Endothelial cell of umbilical vein (primary cell): ENCODE results near the gene SLC1A7. TPM values are rescaled to one million over a fixed set of nuclear protein-coding genes. Genes with fewer than 3 reads are reported as not detected.

ENCODE experiments used
- BruUV-seq: library from RNA; stranded (reverse); fragments of 400-500 nt; replicated peaks from 2 replicates; lab custom pipeline; 2021; lab: Mats Ljungman, UMichigan
- CTCF ChIA-PET: fragments of 300-600, 350-600 bp; sonication (Branson Sonifier 250); formaldehyde crosslinking; loops from one replicate; lab custom pipeline; 2021; ENCODE audit warnings: antibody characterized with exemption, inconsistent platforms; lab: Charles Lee
- POLR2A ChIA-PET: fragments of 300-600, 350-600 bp; sonication (Branson Sonifier 250); formaldehyde crosslinking; loops from one replicate; lab custom pipeline; 2021; ENCODE audit warnings: antibody characterized with exemption, inconsistent platforms; lab: Charles Lee
- DNase-seq: peaks from one replicate; pipeline ENCODE4 v3.0.0-alpha.2; 2011; ENCODE audit warnings: low read depth, low spot score
- FAIRE-seq: peaks from 2 replicates; lab custom pipeline; 2011; peaks lifted over from hg19 to GRCh38; lab: Jason Lieb, UNC
- H2AFZ ChIP-seq: 2 replicates; pipeline ENCODE4 v1.6.0; 2012; ENCODE audit warnings: low read depth, low read length, control low read depth, inconsistent platforms
- H3K27ac ChIP-seq: 2 replicates; pipeline ENCODE4 v1.5.1; 2011; ENCODE audit warnings: low read depth, mild to moderate bottlenecking, control low read depth, low read length, moderate library complexity; ENCODE audit not compliant: insufficient read depth
- H3K27me3 ChIP-seq, 2 experiments: 2 replicates each; pipeline versions ENCODE4 v1.6.0 to v1.6.1; 2011; ENCODE audit warnings: low read length in 2 of 2, mixed read lengths in 1 of 2; ENCODE audit not compliant: control insufficient read depth in 2 of 2, insufficient read depth in 2 of 2
- H3K36me3 ChIP-seq, 2 experiments: 2 replicates in 1 of 2; 3 replicates in 1 of 2; pipeline ENCODE4 v1.5.1; 2011; ENCODE audit warnings: low read length in 2 of 2, mild to moderate bottlenecking in 1 of 2, moderate library complexity in 1 of 2; ENCODE audit not compliant: control insufficient read depth in 2 of 2, insufficient read depth in 2 of 2; ENCODE audit errors: extremely low read depth in 1 of 2
- H3K4me1 ChIP-seq: 3 replicates; pipeline ENCODE4 v1.5.1; 2011; ENCODE audit warnings: mild to moderate bottlenecking, low read length; ENCODE audit not compliant: control insufficient read depth, insufficient read depth; ENCODE audit errors: extremely low read depth
- H3K4me2 ChIP-seq: 2 replicates; pipeline ENCODE4 v1.6.1; 2011; ENCODE audit warnings: low read length, control low read depth, mixed read lengths; ENCODE audit not compliant: insufficient read depth
- H3K4me3 ChIP-seq, 3 experiments: fragments of 200-600 bp in 1 of 3; sonication (generic), shearing (Covaris generic) in 1 of 3; replicated peaks in 1 of 3; 2 replicates each; pipeline ENCODE4 v1.5.1; 2011 to 2016; ENCODE audit warnings: control low read depth in 3 of 3, low read length in 3 of 3, mild to moderate bottlenecking in 2 of 3, inconsistent platforms in 1 of 3, low read depth in 1 of 3, moderate library complexity in 1 of 3; ENCODE audit not compliant: insufficient read depth in 1 of 3
- H3K79me2 ChIP-seq: 2 replicates; pipeline ENCODE4 v1.6.0; 2012; ENCODE audit warnings: low read length, inconsistent platforms; ENCODE audit not compliant: control insufficient read depth, insufficient read depth
- H3K9ac ChIP-seq: replicated peaks from 2 replicates; pipeline ENCODE3; 2011; ENCODE audit warnings: low read length, control low read depth; ENCODE audit not compliant: insufficient read depth; ENCODE audit errors: extremely low read depth
- H3K9me1 ChIP-seq: replicated peaks from 3 replicates; pipeline ENCODE4 v1.6.0; 2011; ENCODE audit warnings: mild to moderate bottlenecking, low read length; ENCODE audit not compliant: control insufficient read depth, insufficient read depth; ENCODE audit errors: extremely low read depth
- H3K9me3 ChIP-seq: replicated peaks from 2 replicates; pipeline ENCODE4 v1.5.1; 2012; ENCODE audit warnings: low read length, inconsistent platforms; ENCODE audit not compliant: control insufficient read depth, insufficient read depth
- H4K20me1 ChIP-seq: replicated peaks from 2 replicates; pipeline ENCODE3; 2011; ENCODE audit warnings: mild to moderate bottlenecking, low read length; ENCODE audit not compliant: control insufficient read depth, insufficient read depth; ENCODE audit errors: extremely low read depth
- EZH2 ChIP-seq: IDR thresholded peaks from 2 replicates; pipeline ENCODE4 v1.6.1; 2012; ENCODE audit warnings: borderline replicate concordance, low read depth, mild to moderate bottlenecking, moderate library complexity, low read length, inconsistent platforms; ENCODE audit not compliant: severe bottlenecking
- FOS ChIP-seq: IDR thresholded peaks from 2 replicates; pipeline ENCODE4 v1.6.1; 2011; ENCODE audit warnings: mild to moderate bottlenecking, low read length, moderate library complexity, borderline replicate concordance; ENCODE audit not compliant: insufficient read depth
- GATA2 ChIP-seq: IDR thresholded peaks from 2 replicates; pipeline ENCODE4 v1.7.0; 2011; ENCODE audit warnings: low read depth, mild to moderate bottlenecking, moderate library complexity, mixed read lengths, low read length; ENCODE audit not compliant: insufficient read length, insufficient read depth
- JUN ChIP-seq: IDR thresholded peaks from 2 replicates; pipeline ENCODE4 v1.6.1; 2011; ENCODE audit warnings: borderline replicate concordance, low read depth; ENCODE audit not compliant: insufficient read length, insufficient read depth
- MYC ChIP-seq: IDR thresholded peaks from one replicate; pipeline ENCODE4 v1.6.1; 2011; ENCODE audit warnings: mild to moderate bottlenecking, low read depth, low read length
- POLR2A ChIP-seq: IDR thresholded peaks from 2 replicates; pipeline ENCODE4 v1.6.1; 2012; ENCODE audit warnings: low read depth, mild to moderate bottlenecking, control low read depth, low read length
- POLR2AphosphoS5 ChIP-seq: IDR thresholded peaks from 2 replicates; pipeline ENCODE4 v1.6.1; 2012; ENCODE audit warnings: low read depth, mild to moderate bottlenecking, control low read depth, low read length, moderate library complexity; ENCODE audit not compliant: insufficient read depth
- dilution Hi-C: fragments of 300-500 bp; cut with MboI; formaldehyde crosslinking; loops from one replicate; pipeline ENCODE4 v1.15.0; 2019; ENCODE audit warnings: low sequenced_read_pairs; ENCODE audit not compliant: extremely low pct_ligation_motif_present
- intact Hi-C: fragments of 100-400 bp; cut with micrococcal nuclease; formaldehyde crosslinking; loops from one replicate; pipeline ENCODE4 v1.10.0; 2022
- polyA plus RNA-seq, 4 experiments: library from polyadenylated mRNA; depleted of rRNA in 3 of 4; stranded (reverse) in 3 of 4; unstranded in 1 of 4; fragments of >200 nt; gene quantifications; 2 replicates each; pipeline versions ENCODE4 v1.2.1 to v1.2.3, GENCODE V29; 2011 to 2012; ENCODE audit warnings: missing spikeins in 1 of 4
- total RNA-seq: library from RNA; stranded (reverse); gene quantifications from 2 replicates; pipeline ENCODE4 v1.2.3, GENCODE V29; 2021
- TF ChIP-seq, protein P1 (sequence below), 2 donors: IDR thresholded peaks; 1 replicate in 1 of 2; 2 replicates in 1 of 2; pipeline ENCODE4 v1.5.1; 2011; ENCODE audit warnings: low read length in 2 of 2, mild to moderate bottlenecking in 2 of 2, moderate library complexity in 2 of 2, control low read depth in 1 of 2, inconsistent platforms in 1 of 2, low read depth in 1 of 2; ENCODE audit not compliant: insufficient read depth in 1 of 2; ENCODE audit errors: extremely low read depth in 1 of 2
- TF ChIP-seq, protein P2 (sequence below): IDR thresholded peaks from 2 replicates; pipeline ENCODE4 v1.6.1; 2011; ENCODE audit not compliant: insufficient read depth, insufficient read length

Gene SLC1A7
- total and polyA plus RNA-seq, 2 donors (not counting 3 experiments of a cell fraction or from before 2014, with no cell fraction given) = not detected

DNA sequence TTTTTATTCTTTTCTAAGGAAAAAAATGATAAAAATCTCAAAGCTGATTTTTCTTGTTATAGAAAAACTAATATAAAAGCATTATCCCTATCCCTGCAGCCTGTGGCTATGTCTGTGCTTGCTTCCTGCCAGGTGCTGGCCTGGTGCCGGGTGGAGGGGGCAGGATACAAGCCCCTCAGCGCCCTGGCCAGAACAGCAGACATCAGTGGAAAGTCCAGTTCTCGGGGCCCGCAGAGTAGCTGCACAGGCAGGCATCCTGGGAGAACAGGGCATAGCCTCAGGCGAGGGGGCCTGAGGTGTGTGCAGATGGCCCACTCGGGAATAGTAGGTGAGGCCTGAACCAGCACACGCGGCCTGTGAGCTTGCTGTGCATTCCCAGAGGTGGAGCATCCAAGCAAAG, 57.0 kb downstream of the SLC1A7 start:
- Histone ChIP-seq H3K4me2 (no peak overlapping the region), H3K4me1 (no peaks in the 10 kb centered on the region), H3K27ac (no peak overlapping the region), H3K4me3 (no peak overlapping the region), H3K9ac (no peak overlapping the region), H2AFZ (no peak overlapping the region), H3K79me2 (no peaks in the 10 kb centered on the region), H3K9me1 (no peaks in the 10 kb centered on the region), H3K27me3 (no peaks in the 10 kb centered on the region), H4K20me1 (no peaks in the 10 kb centered on the region), H3K36me3 (no peaks in the 10 kb centered on the region), H3K9me3 (no peaks in the 10 kb centered on the region)
- no peak for TF ChIP-seq EZH2
- TF ChIP-seq, protein P1, sequence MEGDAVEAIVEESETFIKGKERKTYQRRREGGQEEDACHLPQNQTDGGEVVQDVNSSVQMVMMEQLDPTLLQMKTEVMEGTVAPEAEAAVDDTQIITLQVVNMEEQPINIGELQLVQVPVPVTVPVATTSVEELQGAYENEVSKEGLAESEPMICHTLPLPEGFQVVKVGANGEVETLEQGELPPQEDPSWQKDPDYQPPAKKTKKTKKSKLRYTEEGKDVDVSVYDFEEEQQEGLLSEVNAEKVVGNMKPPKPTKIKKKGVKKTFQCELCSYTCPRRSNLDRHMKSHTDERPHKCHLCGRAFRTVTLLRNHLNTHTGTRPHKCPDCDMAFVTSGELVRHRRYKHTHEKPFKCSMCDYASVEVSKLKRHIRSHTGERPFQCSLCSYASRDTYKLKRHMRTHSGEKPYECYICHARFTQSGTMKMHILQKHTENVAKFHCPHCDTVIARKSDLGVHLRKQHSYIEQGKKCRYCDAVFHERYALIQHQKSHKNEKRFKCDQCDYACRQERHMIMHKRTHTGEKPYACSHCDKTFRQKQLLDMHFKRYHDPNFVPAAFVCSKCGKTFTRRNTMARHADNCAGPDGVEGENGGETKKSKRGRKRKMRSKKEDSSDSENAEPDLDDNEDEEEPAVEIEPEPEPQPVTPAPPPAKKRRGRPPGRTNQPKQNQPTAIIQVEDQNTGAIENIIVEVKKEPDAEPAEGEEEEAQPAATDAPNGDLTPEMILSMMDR (IDR thresholded peaks at IDR 0.05; ENCODE audit: extremely low read depth in 1 of 2, insufficient read depth in 1 of 2, low read depth in 1 of 2, low read length in 2 of 2) = no peak
- no peak for TF ChIP-seq FOS
- TF ChIP-seq POLR2A = no peak
- TF ChIP-seq MYC = no peak
- TF ChIP-seq JUN = no peak
- no peak for DNase-seq
- no TSS peak for BruUV-seq
- ChIA-PET POLR2A (no interaction called here), CTCF (interaction anchor here (1.6 kb wide), 1 partner anchor 97 kb away, joined by 6 read pairs; no protein-coding TSS in a partner anchor)
- dilution Hi-C loops (no loop called here), intact Hi-C loops (no loop called here)
- FAIRE-seq = no peak

DNA sequence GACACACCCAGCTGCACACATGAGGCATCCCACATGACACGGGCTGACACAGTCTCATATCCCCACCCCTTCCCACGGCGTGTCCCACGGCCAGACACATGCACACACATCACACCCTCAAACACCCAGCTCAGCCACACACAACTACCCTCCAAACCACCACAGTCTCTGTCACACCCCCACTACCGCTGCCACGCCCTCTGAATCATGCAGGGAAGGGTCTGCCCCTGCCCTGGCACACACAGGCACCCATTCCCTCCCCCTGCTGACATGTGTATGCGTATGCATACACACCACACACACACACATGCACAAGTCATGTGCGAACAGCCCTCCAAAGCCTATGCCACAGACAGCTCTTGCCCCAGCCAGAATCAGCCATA, 57.9 kb downstream of the SLC1A7 start:
- no peak for DNase-seq
- CTCF ChIA-PET = interaction anchor here (1.5 kb wide), 1 partner anchor 9 kb away, joined by 4 read pairs; no protein-coding TSS in a partner anchor
- no TSS peak for BruUV-seq
- no peaks in the 10 kb centered on the region for H3K36me3 ChIP-seq
- no peak overlapping the region for H3K9ac ChIP-seq
- no peak overlapping the region for H3K4me2 ChIP-seq
- TF ChIP-seq, protein P1 (IDR thresholded peaks at IDR 0.05; ENCODE audit: extremely low read depth in 1 of 2, insufficient read depth in 1 of 2, low read depth in 1 of 2, low read length in 2 of 2) = no peak
- no peak for TF ChIP-seq POLR2AphosphoS5
- no peak for TF ChIP-seq GATA2
- no peak for TF ChIP-seq FOS
- TF ChIP-seq EZH2 = no peak
- TF ChIP-seq POLR2A = no peak
- TF ChIP-seq, protein P2, sequence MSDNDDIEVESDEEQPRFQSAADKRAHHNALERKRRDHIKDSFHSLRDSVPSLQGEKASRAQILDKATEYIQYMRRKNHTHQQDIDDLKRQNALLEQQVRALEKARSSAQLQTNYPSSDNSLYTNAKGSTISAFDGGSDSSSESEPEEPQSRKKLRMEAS = no peak
- TF ChIP-seq MYC = no peak
- no peak for TF ChIP-seq JUN
- dilution Hi-C loops = no loop called here
- no peaks in the 10 kb centered on the region for H3K4me1 ChIP-seq
- no peaks in the 10 kb centered on the region for H3K79me2 ChIP-seq
- intact Hi-C loops = no loop called here
- H2AFZ ChIP-seq = no peak overlapping the region
- H4K20me1 ChIP-seq = no peaks in the 10 kb centered on the region
- FAIRE-seq = no peak
- no peak overlapping the region for H3K4me3 ChIP-seq
- H3K9me1 ChIP-seq = no peaks in the 10 kb centered on the region
- POLR2A ChIA-PET = no interaction called here
- H3K27ac ChIP-seq = no peak overlapping the region
- no peaks in the 10 kb centered on the region for H3K27me3 ChIP-seq
- no peaks in the 10 kb centered on the region for H3K9me3 ChIP-seq
